Measurements from ENCODE around the gene DHRS4L2.
"Not testable (repeated sequence)": the region's sequence is repeated elsewhere in the genome, so short reads cannot be mapped to it uniquely, and the experiment has no call there.

DHRS4L2 gene

GRCh38 chr14:23988607-23989363 is at the start of gene DHRS4L2:
Gene DHRS4L2, plus strand, starts transcription at chr14:23988929. Its CDS starts 19 bp downstream, at chr14:23988948.
- not testable (repeated sequence) for DNase-seq (ENCODE audit: low read depth)

- no peak for DNase-seq (ENCODE audit: low read depth)
Measured at GRCh38 chr14:23939607-23940326, 49.0 kb upstream of the DHRS4L2 start.

- DNase-seq (ENCODE audit: low read depth), result no peak
Measured at GRCh38 chr14:23941230-23941629, 47.5 kb upstream of the DHRS4L2 start.

- no peak for DNase-seq (ENCODE audit: low read depth)
Measured at GRCh38 chr14:23941669-23942068, 47.1 kb upstream of the DHRS4L2 start.

GRCh38 chr14:23942587-23942986 is 46.1 kb upstream of the DHRS4L2 start:
- no peak for DNase-seq (ENCODE audit: low read depth)

- DNase-seq (ENCODE audit: low read depth), result not testable (repeated sequence)
Measured at GRCh38 chr14:23949069-23949468, 39.7 kb upstream of the DHRS4L2 start.

- DNase-seq (ENCODE audit: low read depth), result no peak
Measured at GRCh38 chr14:23950411-23951135, 38.2 kb upstream of the DHRS4L2 start.

- DNase-seq (ENCODE audit: low read depth), result not testable (repeated sequence)
Measured at GRCh38 chr14:23951136-23951466, 37.6 kb upstream of the DHRS4L2 start.

- DNase-seq (ENCODE audit: low read depth), result no peak
Measured at GRCh38 chr14:23951590-23952201, 37.0 kb upstream of the DHRS4L2 start.

GRCh38 chr14:23953116-23953463 is 35.6 kb upstream of the DHRS4L2 start:
- not testable (repeated sequence) for DNase-seq (ENCODE audit: low read depth)

- no peak for DNase-seq (ENCODE audit: low read depth)
Measured at GRCh38 chr14:23953464-23954278, 35.1 kb upstream of the DHRS4L2 start, which contains the start of gene DHRS4. Gene DHRS4, plus strand, starts transcription at chr14:23953770. Its CDS starts 19 bp downstream, at chr14:23953789.

GRCh38 chr14:23954279-23954614 is 34.5 kb upstream of the DHRS4L2 start:
- DNase-seq (ENCODE audit: low read depth), result not testable (repeated sequence)

GRCh38 chr14:23954965-23955364 is 33.8 kb upstream of the DHRS4L2 start:
- not testable (repeated sequence) for DNase-seq (ENCODE audit: low read depth)

- DNase-seq (ENCODE audit: low read depth), result not testable (repeated sequence)
Measured at GRCh38 chr14:23955811-23956210, 32.9 kb upstream of the DHRS4L2 start.

- not testable (repeated sequence) for DNase-seq (ENCODE audit: low read depth)
Measured at GRCh38 chr14:23957913-23958569, 30.7 kb upstream of the DHRS4L2 start.

GRCh38 chr14:23960899-23961298 is 27.8 kb upstream of the DHRS4L2 start:
- not testable (repeated sequence) for DNase-seq (ENCODE audit: low read depth)

GRCh38 chr14:23961704-23962103 is 27.0 kb upstream of the DHRS4L2 start:
- not testable (repeated sequence) for DNase-seq (ENCODE audit: low read depth)

- DNase-seq (ENCODE audit: low read depth), result not testable (repeated sequence)
Measured at GRCh38 chr14:23969130-23969480, 19.6 kb upstream of the DHRS4L2 start.

- not testable (repeated sequence) for DNase-seq (ENCODE audit: low read depth)
Measured at GRCh38 chr14:23969481-23970282, 19.0 kb upstream of the DHRS4L2 start.

- not testable (repeated sequence) for DNase-seq (ENCODE audit: low read depth)
Measured at GRCh38 chr14:23970283-23970659, 18.5 kb upstream of the DHRS4L2 start.
